Germinal center (tissue), 1 donor: ENCODE measurements around the gene KIF16B.
"Not testable (repeated sequence)": the region's sequence is repeated elsewhere in the genome, so short reads cannot be mapped to it uniquely, and the experiment has no call there.

Source experiments
- DNase-seq: peaks from one replicate; pipeline ENCODE4 v3.0.0; 2012; ENCODE audit warnings: mixed read lengths, low spot score

KIF16B gene, protein sequence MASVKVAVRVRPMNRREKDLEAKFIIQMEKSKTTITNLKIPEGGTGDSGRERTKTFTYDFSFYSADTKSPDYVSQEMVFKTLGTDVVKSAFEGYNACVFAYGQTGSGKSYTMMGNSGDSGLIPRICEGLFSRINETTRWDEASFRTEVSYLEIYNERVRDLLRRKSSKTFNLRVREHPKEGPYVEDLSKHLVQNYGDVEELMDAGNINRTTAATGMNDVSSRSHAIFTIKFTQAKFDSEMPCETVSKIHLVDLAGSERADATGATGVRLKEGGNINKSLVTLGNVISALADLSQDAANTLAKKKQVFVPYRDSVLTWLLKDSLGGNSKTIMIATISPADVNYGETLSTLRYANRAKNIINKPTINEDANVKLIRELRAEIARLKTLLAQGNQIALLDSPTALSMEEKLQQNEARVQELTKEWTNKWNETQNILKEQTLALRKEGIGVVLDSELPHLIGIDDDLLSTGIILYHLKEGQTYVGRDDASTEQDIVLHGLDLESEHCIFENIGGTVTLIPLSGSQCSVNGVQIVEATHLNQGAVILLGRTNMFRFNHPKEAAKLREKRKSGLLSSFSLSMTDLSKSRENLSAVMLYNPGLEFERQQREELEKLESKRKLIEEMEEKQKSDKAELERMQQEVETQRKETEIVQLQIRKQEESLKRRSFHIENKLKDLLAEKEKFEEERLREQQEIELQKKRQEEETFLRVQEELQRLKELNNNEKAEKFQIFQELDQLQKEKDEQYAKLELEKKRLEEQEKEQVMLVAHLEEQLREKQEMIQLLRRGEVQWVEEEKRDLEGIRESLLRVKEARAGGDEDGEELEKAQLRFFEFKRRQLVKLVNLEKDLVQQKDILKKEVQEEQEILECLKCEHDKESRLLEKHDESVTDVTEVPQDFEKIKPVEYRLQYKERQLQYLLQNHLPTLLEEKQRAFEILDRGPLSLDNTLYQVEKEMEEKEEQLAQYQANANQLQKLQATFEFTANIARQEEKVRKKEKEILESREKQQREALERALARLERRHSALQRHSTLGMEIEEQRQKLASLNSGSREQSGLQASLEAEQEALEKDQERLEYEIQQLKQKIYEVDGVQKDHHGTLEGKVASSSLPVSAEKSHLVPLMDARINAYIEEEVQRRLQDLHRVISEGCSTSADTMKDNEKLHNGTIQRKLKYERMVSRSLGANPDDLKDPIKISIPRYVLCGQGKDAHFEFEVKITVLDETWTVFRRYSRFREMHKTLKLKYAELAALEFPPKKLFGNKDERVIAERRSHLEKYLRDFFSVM (N-terminal part only)

DNA sequence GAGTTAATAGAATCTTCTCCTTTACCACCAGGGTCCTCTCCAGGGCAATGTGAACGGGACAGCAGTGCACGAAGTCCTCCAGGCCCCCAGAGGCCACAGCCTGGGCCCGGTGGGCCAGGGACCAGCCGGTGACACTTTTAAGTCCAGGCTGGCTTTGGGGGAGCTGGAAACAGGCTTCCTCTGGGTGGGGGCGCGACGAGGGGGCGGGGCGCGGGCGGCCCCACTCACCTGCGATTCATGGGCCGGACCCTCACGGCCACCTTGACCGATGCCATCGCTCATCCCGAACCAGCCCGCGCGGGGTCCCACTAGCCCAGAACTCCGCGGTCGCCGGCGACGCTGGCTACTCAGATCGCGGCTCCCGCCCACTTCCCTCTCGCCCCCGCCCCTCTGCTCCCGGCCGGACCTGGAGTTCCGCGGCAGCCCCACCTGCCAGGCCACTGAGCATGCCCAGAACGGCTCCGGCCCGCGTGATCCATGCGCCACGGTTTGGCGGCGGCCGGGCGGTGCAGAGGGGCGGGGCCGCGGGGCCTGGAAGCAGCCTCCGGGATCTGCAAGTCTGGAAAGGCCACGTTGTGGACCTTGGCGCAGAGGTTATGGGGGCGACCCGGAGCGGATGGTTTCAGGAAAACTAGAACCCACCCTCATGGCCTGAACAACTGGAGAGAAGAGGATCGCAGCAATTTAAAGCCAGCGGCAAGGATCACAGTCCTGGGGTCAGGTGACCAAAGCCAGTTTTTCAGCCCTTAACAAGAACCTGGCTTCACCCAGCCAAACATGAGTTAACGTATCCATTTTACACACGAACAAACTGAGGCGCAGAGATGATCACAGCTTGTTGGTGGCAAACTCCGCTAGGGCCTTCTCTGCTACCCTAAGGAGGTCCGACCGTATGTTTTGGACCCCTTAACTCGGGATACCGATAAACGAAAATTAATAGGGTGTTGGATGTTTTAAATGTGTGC is at the start of gene KIF16B:
KIF16B (minus strand) TSS at position 448 of the 965 bp plus-strand sequence; CDS start at position 275, 173 bp downstream.
- peak; percentile 88 for DNase-seq

DNA sequence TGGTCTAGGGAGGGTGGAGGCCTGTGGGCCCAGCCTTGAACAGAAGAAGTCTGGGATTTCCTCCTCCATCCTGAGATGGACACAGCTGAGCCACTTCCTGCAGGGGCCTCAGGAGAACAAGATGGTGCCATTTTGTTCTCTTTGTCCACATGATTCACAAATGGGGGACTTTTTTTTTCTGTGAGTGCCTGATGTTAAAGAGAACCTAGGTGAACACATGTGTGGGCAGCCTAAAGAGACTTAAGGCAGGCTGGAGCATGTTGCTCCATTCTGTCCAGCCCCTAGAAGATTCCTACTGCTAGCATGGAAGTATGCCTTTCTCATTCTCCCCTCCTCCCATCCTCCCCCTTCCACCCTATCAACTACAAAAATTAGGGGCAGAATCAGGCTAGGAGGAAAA is 49.3 kb upstream of the KIF16B start:
- no peak for DNase-seq

DNA sequence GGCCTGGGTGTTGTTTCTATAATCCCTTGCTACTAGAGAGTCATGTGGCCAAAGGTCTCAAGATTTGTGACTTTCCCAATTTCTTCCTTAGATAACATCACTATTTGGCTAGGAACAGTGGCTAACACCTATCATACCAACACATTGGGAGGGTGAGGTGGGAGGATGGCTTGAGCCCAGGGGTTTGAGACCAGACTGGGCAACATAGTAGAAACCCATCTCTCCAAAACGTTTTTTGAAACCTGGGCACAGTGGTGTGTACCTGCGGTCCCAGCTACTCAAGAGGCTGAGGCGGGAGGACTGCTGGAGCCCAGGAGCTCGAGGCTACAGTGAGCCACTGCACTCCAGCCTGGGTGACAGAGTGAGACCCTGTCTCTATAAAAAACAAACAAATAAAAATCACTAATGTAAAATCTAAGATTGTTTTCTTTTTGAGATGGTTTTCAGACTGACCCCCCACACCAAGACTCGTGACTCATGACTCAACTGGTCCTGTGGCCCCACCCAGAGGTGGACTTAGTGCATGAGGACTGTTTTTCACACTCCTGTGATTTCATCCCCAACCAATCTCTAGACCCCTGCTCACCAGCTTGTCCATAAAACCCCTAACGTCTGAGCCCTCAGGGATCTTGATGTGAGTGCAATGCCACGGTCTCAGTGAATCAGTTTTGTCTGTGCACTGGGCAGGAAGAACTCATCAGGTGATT is 48.3 kb upstream of the KIF16B start:
- DNase-seq = no peak

DNA sequence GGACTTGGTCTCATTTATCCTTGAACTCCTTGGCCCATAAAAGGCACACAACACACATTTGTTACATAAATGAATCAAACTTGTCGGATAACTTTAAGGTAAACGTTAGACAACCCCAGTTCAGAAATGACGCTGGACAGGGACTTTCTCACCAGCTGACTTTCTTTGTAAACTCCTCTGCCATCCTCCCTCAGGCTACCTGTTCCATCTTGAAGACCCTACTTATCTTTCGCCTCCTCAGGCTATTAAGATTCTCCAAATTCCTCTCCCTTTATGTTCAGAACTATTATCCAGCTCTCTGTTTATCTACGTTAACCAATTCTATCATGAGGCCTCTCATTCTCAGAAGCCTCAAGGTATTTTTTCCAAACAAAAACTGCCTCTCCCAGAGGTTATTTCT is 47.7 kb upstream of the KIF16B start:
- DNase-seq = no peak

DNA sequence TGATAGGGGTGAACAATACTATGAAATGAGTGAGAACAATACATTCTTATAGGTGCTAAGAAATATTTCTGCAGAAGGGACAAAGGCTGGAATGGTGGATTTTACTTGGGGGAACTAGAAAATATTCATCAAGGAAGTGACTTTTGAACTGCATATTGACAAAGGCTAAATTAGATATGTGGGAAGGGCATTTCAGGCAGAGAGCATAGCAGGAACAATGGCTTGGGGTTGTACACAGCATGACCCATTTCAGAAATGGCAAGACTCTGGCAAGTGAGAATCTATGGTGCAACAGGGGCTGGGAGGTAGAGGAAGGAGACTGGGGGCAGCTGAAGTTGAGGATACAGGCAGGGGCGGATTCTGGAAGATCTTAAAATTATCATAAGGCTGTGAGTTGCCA is 46.7 kb upstream of the KIF16B start:
- no peak for DNase-seq

DNA sequence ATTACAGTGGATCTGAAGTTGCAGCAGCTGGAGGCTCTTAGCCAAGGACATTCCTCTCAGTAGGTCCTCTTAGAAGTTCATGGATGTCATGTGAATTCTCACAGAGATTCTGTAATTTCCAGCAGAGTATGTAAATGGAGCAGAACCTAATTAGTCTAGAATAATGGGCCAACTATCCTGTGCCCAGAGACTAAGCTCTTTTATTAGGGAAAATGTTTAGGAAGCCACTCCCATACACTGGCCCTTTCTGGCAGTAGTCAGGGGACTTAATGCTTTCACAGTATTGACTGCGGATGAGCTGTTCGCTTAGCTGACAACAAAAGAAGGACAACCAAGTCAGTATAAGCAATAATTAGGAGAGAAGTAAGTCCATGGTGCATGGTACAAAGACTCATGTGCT is 43.8 kb upstream of the KIF16B start:
- no peak for DNase-seq

DNA sequence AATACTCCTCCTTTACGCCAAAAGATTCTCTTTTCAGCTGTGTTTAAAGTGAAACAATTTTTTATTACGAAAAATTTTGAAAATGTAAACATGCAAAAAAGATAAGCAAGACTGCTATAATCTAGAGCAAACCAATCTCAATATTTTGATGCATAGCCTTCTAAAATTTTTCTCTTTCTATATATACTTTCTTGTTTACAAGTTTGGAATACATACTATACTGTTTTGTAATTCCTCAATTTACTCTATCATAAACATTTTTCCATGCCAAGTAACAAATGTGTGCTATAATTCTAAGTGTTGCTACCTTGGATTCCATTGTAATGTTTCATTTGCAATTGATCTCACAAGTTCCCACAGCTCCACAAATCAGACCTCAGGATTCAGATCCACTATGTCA is 43.1 kb upstream of the KIF16B start:
- DNase-seq = no peak

DNA sequence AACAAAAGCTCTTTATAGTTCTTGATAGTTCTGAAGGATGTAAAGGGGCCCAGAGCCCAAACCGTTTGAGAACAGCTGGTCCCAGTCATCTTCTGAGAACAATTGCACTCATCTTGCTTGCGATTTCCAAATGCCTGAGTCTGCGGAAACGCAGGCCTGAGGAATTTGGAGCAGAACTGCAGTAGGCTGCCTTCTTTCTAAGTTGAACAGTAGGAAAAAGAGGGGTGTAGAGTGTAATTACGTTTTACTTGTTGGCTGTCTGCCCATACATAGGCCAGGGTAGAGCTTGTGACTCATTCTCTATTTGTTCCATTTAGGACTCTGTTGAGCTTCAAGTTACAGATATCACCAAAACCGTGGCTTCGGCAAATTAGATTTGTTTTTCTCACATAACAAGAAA is 42.0 kb upstream of the KIF16B start:
- no peak for DNase-seq

DNA sequence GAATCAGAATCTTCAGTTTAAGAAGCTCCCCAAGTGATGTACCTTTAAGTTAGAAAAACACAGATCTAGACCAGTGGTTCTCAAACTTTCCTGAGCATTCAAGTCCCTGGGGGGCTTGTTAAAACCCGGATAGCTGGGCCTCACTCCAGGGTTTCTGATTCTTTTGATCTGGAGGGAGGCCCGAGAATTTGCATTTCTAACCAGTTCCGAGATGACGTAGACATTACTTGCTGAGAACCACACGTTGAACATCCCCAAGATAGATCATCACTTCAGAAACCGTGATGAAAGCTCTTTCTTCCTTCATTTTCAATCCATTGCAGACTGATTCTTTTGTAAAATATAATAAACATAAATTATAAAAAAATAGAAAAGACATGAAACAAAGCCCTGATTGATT is 40.7 kb upstream of the KIF16B start:
- no peak for DNase-seq

DNA sequence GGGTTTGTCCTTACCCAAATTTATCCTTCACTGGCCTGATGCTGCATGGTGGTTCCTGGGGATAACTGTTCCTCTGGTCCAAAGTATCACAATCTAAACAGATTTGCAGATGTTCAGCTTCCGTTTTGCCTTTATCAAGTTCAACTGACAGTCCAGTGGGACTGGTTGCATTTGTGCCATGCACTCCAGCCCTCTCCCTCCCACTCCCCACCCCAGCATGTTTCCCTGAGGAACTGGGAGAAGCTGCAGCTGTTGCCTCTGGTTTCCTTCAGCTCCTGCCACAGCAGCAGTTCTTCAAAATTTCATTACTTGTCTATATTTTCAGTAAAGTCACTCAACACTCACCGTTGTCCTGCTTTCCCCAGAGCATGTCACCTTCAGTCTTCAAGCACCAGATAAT is 39.5 kb upstream of the KIF16B start:
- DNase-seq = no peak

DNA sequence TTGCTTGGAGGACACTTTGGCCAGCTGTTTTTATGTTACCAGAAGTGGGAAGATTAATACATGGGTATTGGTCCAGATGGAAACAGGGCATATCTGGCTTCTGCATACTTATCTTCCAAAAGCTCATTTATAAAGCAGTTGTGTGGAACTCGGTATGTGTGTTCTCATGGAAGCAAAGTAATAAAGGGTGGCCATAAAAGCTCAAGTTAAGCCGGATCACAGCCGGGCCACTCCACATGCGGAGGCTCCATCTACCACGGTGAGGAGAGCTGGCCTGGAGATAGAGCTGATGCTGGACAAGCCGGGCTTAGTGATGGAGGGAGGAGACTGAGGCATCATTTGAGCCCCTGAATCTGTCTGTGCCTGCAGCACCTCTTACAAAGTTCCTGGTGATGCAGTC is 38.6 kb upstream of the KIF16B start:
- no peak for DNase-seq

DNA sequence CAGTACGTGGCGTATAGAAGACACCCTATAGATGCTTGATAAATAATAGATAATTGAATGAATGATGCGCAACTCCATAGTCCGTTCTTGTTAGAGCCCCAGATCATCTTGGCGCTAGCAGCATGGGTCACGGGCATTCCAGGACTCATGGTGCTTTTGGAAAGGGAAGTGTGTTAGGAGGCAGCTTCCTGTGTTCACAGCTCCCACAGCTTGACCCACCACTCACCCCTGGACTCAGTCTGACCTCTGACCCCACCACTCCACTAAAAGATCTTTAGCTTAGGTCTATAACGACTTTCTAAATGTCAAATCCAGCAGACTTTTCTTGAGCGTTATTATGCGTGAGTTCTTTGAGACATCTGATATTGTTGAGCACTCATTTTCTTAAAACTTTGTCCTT is 35.8 kb upstream of the KIF16B start:
- no peak for DNase-seq

DNA sequence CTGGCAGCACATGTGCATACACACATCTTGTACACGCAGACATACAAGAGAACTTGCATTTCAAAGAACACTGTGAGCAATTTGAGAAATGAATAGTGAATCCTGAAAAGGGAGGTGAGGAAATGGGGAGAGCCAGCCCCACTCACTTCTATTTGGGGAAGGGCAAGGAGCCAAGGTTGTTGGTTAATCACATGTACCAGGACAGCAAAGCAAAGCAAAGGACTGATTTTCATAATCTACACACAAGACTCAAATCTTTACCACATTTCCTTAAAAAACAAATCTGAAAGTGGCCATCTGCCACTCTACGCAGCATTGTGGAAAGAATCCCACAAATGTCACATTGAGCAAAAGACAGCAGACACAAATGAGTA is 35.0 kb upstream of the KIF16B start:
- DNase-seq = no peak

DNA sequence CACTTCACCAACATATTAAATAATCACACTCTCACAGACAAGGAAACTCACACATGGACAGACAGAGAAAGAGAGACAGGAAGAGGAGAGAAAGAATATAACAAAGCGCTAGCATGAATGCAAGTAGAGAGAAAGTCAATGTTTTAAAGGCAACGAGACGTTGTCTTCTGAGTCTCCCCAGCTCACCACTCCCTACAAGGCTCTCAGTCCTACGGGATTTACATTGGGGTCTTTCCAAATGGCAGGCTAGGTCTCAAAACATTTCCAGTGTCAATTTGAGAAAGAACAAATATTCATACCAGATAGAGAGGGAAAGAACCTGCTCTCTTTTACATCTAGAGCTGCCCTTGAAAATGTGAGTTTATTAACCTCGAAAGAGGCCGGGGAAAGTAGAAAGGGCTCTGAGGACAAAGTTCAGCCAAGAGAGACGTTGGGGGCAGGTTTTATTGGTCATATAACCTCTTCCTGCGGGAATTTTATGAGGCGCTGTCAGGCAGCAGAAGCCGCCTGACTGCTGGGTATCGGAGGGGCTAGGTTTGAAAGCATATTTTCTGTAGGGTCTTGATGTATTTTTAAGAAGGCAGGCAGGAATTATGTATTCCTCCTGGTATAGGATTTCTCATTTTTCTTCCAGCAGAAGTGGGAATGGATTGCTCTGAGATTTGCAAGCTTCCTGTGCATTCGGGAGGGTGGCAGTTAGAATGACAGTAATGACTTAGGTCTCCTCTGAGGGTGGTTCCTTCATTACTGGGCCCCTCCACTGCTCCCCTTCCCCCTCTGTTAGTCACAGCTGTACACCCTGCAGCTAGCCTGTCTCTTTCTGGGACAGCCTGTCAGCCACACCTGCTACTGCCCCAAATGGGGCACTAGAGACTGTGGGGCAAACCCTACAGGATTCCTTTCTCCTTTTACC is 34.4 kb upstream of the KIF16B start:
- no peak for DNase-seq

DNA sequence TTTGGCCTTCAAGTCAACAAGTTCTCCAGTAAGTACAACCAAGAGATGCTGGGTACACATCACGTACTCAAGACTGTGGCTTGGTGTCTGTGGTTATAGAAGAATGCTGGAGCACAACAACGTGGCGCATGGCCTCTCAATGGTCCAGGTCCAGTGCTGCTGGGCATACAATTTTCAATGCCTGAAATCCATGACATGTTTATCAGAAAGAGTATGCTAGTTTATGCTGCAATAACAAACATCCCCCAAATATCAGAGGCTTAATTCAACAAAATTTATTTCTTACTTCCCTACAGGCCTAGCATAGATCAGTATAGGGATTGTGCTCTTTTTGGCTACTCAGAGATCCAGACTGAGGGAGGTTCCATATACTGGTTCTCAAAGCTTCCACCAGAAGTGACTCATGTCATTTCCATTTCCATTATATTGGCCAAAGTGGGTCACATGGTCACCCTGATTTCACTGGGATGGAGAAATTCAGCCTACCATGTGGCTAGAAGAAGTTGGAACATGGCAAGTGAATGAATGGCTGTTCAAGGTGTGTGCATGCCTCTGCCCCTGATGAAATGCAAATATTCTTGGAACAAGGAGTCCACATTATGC is 33.3 kb upstream of the KIF16B start:
- no peak for DNase-seq

DNA sequence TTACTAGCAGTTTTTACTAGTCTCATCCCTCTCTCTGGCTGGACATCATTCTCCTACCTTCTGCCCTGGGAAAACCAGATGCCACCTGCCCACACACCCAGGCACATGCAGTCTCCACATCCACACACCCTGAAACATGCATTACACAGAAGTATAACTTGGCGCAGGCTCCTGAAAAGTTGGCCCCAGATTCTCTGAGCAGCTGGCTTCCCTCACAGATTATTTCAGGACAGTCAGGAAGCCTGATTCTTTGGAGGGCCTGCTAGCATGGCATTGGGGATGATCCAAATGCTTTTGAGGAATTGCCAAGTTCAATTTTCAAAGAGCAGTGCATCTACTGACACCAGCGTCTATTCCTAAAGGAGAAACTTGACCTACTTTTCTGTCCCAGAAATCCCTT is 27.8 kb upstream of the KIF16B start:
- no peak for DNase-seq

DNA sequence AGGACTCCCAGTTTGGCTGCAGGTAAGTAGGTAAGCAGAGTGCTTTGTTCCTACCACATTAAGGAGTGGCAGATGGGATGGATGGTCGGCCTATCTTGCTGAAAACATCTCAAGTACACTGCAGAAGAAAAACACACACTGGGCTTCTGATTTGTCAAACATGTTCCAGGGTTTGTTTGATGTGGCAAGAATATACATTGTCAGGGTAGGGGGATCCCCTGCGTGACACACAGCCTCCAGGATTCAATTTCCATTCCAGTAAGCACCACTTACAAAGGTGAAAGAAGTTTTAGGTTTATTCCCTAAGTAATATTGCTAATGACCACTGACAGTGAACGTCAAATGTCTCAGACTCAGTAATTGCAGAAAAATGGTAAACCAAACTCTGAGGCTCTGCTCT is 26.0 kb upstream of the KIF16B start:
- no peak for DNase-seq

DNA sequence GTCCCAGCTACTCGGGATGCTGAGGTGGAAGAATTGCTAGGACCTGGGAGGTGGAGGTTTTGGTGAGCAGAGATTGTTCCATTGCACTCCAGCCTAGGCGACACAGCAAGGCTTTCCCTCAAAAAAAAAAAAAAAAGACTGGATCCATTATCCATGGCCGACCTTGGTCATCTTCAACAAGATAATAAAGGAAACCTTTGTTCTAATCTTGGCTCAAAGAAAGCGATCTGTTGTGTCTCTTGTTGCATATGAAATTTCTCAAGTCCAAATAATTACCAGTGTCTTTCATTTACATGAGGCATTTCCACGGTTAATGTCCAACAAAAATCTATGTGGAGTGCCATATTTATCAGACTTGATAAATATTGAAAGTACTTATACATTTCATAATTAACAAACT is 23.7 kb upstream of the KIF16B start:
- DNase-seq = no peak

DNA sequence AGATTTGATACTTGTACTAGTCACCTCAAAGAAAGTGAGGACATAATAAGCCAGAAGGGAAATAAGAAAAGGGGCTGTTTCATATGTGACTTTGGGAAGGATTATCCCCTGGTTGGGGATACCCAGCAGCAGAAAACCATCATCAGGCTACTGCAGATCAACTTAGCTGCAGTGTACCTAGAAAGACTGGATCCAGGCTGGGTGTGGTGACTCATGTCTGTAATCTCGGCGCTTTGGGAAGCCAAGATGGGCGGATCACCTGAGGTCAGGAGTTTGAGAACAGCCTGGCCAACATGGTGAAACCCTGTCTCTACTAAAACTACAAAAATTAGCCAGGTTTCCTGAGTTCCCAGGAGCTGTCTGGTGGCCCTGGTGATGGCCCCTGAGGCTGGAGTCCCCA is 23.2 kb upstream of the KIF16B start:
- DNase-seq = not testable (repeated sequence)
